ENCODE measurements around the gene KRT77.

GRCh38 chr12:52669426-52669825 lies 33.9 kb downstream of the KRT77 start:
- TF ChIP-seq CTCF (conservative IDR thresholded peaks at IDR 0.05; ENCODE audit: low read depth in 2 of 2) (no peak), ETS1 (IDR thresholded peaks at IDR 0.05) (no peak), EZH2phosphoT487 (IDR thresholded peaks at IDR 0.05; ENCODE audit: unreplicated experiment) (no peak), EZH2 (IDR thresholded peaks at IDR 0.05; ENCODE audit: low read depth, unreplicated experiment) (no peak), REST (IDR thresholded peaks at IDR 0.05; ENCODE audit: unreplicated experiment) (no peak)

Measured in GM23338 (cell line).